Kidney (tissue), 14 donors: ENCODE measurements around the gene RSRC1. TPM values are rescaled to one million over a fixed set of nuclear protein-coding genes. Genes with fewer than 3 reads are reported as not detected.

Experiments
- DNase-seq, 5 donors: peaks; one replicate each; pipeline ENCODE4 v3.0.0-alpha.2; 2013 to 2020
- FAIRE-seq: peaks from 2 replicates; lab custom pipeline; 2012; peaks lifted over from hg19 to GRCh38; lab: Jason Lieb, UNC
- H3K27ac ChIP-seq, 2 donors: one replicate each; pipeline ENCODE4 v1.7.0; 2013; ENCODE audit warnings: low read depth in 2 of 2, low read length in 2 of 2, inconsistent platforms in 1 of 2
- H3K27me3 ChIP-seq: one replicate; pipeline ENCODE4 v1.7.1; 2013; ENCODE audit warnings: low read length, inconsistent platforms; ENCODE audit not compliant: control insufficient read depth, insufficient read depth
- H3K36me3 ChIP-seq, 3 donors: one replicate each; pipeline versions ENCODE4 v1.7.0 to v1.7.1; 2013; ENCODE audit warnings: low read length in 3 of 3, control low read depth in 1 of 3, inconsistent platforms in 1 of 3; ENCODE audit not compliant: insufficient read depth in 3 of 3, control insufficient read depth in 2 of 3
- H3K4me1 ChIP-seq, 3 donors: one replicate each; pipeline versions ENCODE4 v1.7.0 to v1.7.1; 2013; ENCODE audit warnings: low read length in 3 of 3, inconsistent platforms in 1 of 3, low read depth in 1 of 3; ENCODE audit not compliant: control insufficient read depth in 2 of 3, insufficient read depth in 2 of 3
- H3K4me3 ChIP-seq, 3 donors: one replicate each; pipeline versions ENCODE4 v1.7.0 to v1.8.1; 2013; ENCODE audit warnings: low read length in 3 of 3, control low read depth in 1 of 3, inconsistent platforms in 1 of 3
- H3K9ac ChIP-seq, 3 donors: one replicate each; pipeline versions ENCODE4 v1.7.0 to v1.7.1; 2013; ENCODE audit warnings: low read length in 3 of 3, control low read depth in 1 of 3, inconsistent platforms in 1 of 3
- H3K9me3 ChIP-seq, 3 donors: one replicate each; pipeline versions ENCODE4 v1.7.0 to v1.7.1; 2013; ENCODE audit warnings: low read length in 3 of 3, control low read depth in 1 of 3, inconsistent platforms in 1 of 3; ENCODE audit not compliant: control insufficient read depth in 2 of 3, insufficient read depth in 1 of 3
- CTCF ChIP-seq: IDR thresholded peaks from 3 replicates; pipeline ENCODE4 v1.5.1; 2012; ENCODE audit warnings: mild to moderate bottlenecking, moderate library complexity, borderline replicate concordance; ENCODE audit not compliant: insufficient read depth; ENCODE audit errors: extremely low read depth
- intact Hi-C: fragments of 100-400 bp; cut with DNase I; formaldehyde crosslinking; loops from one replicate; pipeline ENCODE4 v1.11.1; 2022
- polyA plus RNA-seq: library from polyadenylated mRNA; stranded (reverse); fragments of 350-450 nt; fragmentation: Illumina TruSeq; extraction: RNeasy Lipid Tissue Mini Kit (QIAGEN cat#74804); gene quantifications from one replicate; pipeline ENCODE4 v1.2.3, GENCODE V29; 2014; ENCODE audit warnings: low read depth, low replicate concordance; ENCODE audit not compliant: insufficient read depth
- total RNA-seq: library from RNA; stranded (reverse); fragmentation: NEBNext Ultra II Directional; extraction: Animal tissue kit (Norgen Biotek cat#: 25700); gene quantifications from one replicate; pipeline ENCODE4 v1.2.1, GENCODE V29; 2021
- donor health status: control.
- donor health status: control.
- donor health status: control.
- donor health status: control.
- donor health status: control.
- donor health status: DM: yes; HTN: yes; CAD: no.
- donor health status: Normal renal cell carcinoma (clear cell type).

RSRC1 gene
- total and polyA plus RNA-seq, 2 donors from 2014 or later, result 14.3 to 33.8 TPM

GRCh38 chr3:158108445-158108985, 1.4 kb upstream of the RSRC1 start:
- Histone ChIP-seq H3K9ac (no peak overlapping the region), H3K27ac (no peak overlapping the region), H3K36me3 (no peaks in the 10 kb centered on the region), H3K9me3 (peaks cover 0 to 1% (median 0%) of the 10 kb centered on the region in 3 donors), H3K27me3 (peaks cover 44% of the 10 kb centered on the region), H3K4me1 (peaks cover 0 to 10% (median 0%) of the 10 kb centered on the region in 3 donors), H3K4me3 (no peak overlapping the region)
- peak in 2 of 5 donors; percentile 9 to 32 for DNase-seq
- intact Hi-C loops, result no loop called here
- no peak for FAIRE-seq
- no peak for TF ChIP-seq CTCF

- peaks cover 36% of the 10 kb centered on the region for H3K27me3 ChIP-seq
- intact Hi-C loops, result no loop called here
- H3K9me3 ChIP-seq, result peaks cover 0 to 4% (median 0%) of the 10 kb centered on the region in 3 donors
- FAIRE-seq (no peak), DNase-seq (no peak)
- peak overlapping the region; percentile 92 to 98 (median 94) for H3K4me3 ChIP-seq
- TF ChIP-seq CTCF, result no peak
- H3K9ac ChIP-seq, result peak overlapping the region; percentile 19 to 96 (median 77)
- peaks cover 0 to 9% (median 0%) of the 10 kb centered on the region in 3 donors for H3K4me1 ChIP-seq
- H3K36me3 ChIP-seq, result no peaks in the 10 kb centered on the region
- H3K27ac ChIP-seq, result no peak overlapping the region
These were observed 540 bp upstream of the RSRC1 start for GRCh38 chr3:158109295-158109803.

GRCh38 chr3:158110658-158111018, 749 bp downstream of the RSRC1 start:
- Histone ChIP-seq H3K36me3 (no peaks in the 10 kb centered on the region), H3K4me3 (peak overlapping the region; percentile 92 to 98 (median 94)), H3K27me3 (peaks cover 32% of the 10 kb centered on the region), H3K4me1 (peaks cover 0 to 6% (median 0%) of the 10 kb centered on the region in 3 donors), H3K27ac (no peak overlapping the region), H3K9me3 (peaks cover 0 to 4% (median 0%) of the 10 kb centered on the region in 3 donors), H3K9ac (peak overlapping the region; percentile 69 to 96 (median 77))
- DNase-seq (no peak), FAIRE-seq (no peak)
- TF ChIP-seq CTCF, result no peak
- intact Hi-C loops, result no loop called here
